Mammary epithelial cell (primary cell): Measurements from ENCODE around the gene PER3.

Experiments
- CTCF ChIP-seq, 2 donors: IDR thresholded peaks in 1 of 2; conservative IDR thresholded peaks in 1 of 2; 2 replicates each; pipeline ENCODE4 v1.5.1; 2011 to 2012; ENCODE audit warnings: inconsistent platforms in 2 of 2, low read length in 2 of 2, mild to moderate bottlenecking in 2 of 2, control low read depth in 1 of 2, low read depth in 1 of 2; ENCODE audit not compliant: insufficient read depth in 1 of 2; ENCODE audit errors: extremely low read depth in 1 of 2
- EZH2 ChIP-seq: IDR thresholded peaks from 2 replicates; pipeline ENCODE4 v1.6.1; 2012; ENCODE audit warnings: low read length, inconsistent platforms, borderline replicate concordance

GRCh38 chr1:7770997-7771822 is 12.9 kb upstream of the PER3 start, which contains the start of gene VAMP3:
- TF ChIP-seq CTCF (conservative IDR thresholded peaks at IDR 0.05 in 1 of 2, IDR thresholded peaks at IDR 0.05 in 1 of 2; ENCODE audit: extremely low read depth in 1 of 2, insufficient read depth in 1 of 2, low read depth in 1 of 2, low read length in 2 of 2) (no peak), EZH2 (no peak)
